Psoas muscle (tissue), 8 donors: ENCODE data around the gene FAM120AOS. TPM values are rescaled to one million over a fixed set of nuclear protein-coding genes. Genes with fewer than 3 reads are reported as not detected.

ENCODE experiments used
- ATAC-seq, 4 donors: fragments of 200-7000 bp; cut with Tn5 transposase; one replicate each; pipeline ENCODE4 v1.9.1; 2020; ENCODE audit warnings: moderate library complexity in 3 of 4, mild to moderate bottlenecking in 2 of 4
- DNase-seq, 2 donors: peaks; one replicate each; pipeline ENCODE4 v3.0.0-alpha.2; 2020
- H3K27ac ChIP-seq: fragments of 200-600 bp; one replicate; pipeline ENCODE4 v1.8.0; 2022
- H3K27me3 ChIP-seq, 3 donors: fragments of 200-600 bp in 1 of 3; one replicate each; pipeline versions ENCODE4 v1.6.1 to v1.8.0; 2013 to 2022; ENCODE audit warnings: low read length in 2 of 3, mild to moderate bottlenecking in 2 of 3, moderate library complexity in 1 of 3; ENCODE audit not compliant: insufficient read depth in 3 of 3
- H3K36me3 ChIP-seq, 2 donors: fragments of 200-600 bp in 1 of 2; one replicate each; pipeline versions ENCODE4 v1.6.1 to v1.8.0; 2013 to 2022; ENCODE audit warnings: low read depth in 1 of 2, mild to moderate bottlenecking in 1 of 2, moderate library complexity in 1 of 2; ENCODE audit not compliant: insufficient read depth in 1 of 2
- H3K4me1 ChIP-seq: fragments of 200-600 bp; one replicate; pipeline ENCODE4 v1.8.0; 2022
- H3K4me3 ChIP-seq: fragments of 200-600 bp; one replicate; pipeline ENCODE4 v1.8.0; 2022; ENCODE audit warnings: mild to moderate bottlenecking
- H3K9me3 ChIP-seq: fragments of 200-600 bp; one replicate; pipeline ENCODE4 v1.8.0; 2022
- CTCF ChIP-seq: fragments of 200-600 bp; IDR thresholded peaks from one replicate; pipeline ENCODE4 v1.8.0; 2022; ENCODE audit warnings: antibody characterized with exemption
- WGBS, 3 donors: extraction: QIAGEN DNeasy Blood & Tissue Kit; methylation state at CpG; one replicate each; pipeline versions ENCODE4 v1.1.6 to v1.1.7; 2013; 5-methylcytosine and 5-hydroxymethylcytosine counted together
- intact Hi-C, 2 donors: fragments of 100-400 bp; cut with DNase I; formaldehyde crosslinking; loops; one replicate each; pipeline versions ENCODE4 v1.11.0 to v1.14.2; 2022
- polyA plus RNA-seq, 3 donors: library from polyadenylated mRNA; stranded (reverse); fragments of 200-250 nt; gene quantifications; one replicate each; pipeline ENCODE4 v1.2.3, GENCODE V29; 2013
- total RNA-seq, 4 donors: library from RNA; stranded (reverse); fragmentation: NEBNext Ultra II Directional in 2 of 4; extraction: Animal tissue kit (Norgen Biotek cat#: 25700) in 2 of 4; gene quantifications; one replicate each; pipeline versions ENCODE4 v1.2.1 to v1.2.4, GENCODE V29; 2021 to 2023
- donor health status: healthy with polysubstance abuse.
- donor health status: DM: no; HTN: no; CAD: no; lungs with moderate emphysema.
- donor health status: Bipolar disorder and iron deficiency.
- donor health status: healthy.
- donor health status: DM: yes; HTN: yes; CAD: no.
- donor health status: DM: no; HTN: no; CAD: no.
- donor health status: DM: no; HTN: no; CAD: no.
- donor health status: DM: yes; HTN: yes; CAD: no.

FAM120AOS gene
- total and polyA plus RNA-seq, 7 donors, result 21.4 to 39.4 (median 29.0) TPM

- TF ChIP-seq CTCF, result no peak
- Histone ChIP-seq H3K36me3 (no peaks in the 10 kb centered on the region), H3K4me1 (no peaks in the 10 kb centered on the region), H3K27me3 (no peaks in the 10 kb centered on the region), H3K9me3 (no peaks in the 10 kb centered on the region), H3K4me3 (no peak overlapping the region), H3K27ac (no peak overlapping the region)
- intact Hi-C loops, result no loop called here
- 67 to 81% (median 78%) methylated on average over 5 of the region's 5 CpGs for WGBS, 3 donors
- ATAC-seq (no peak), DNase-seq (no peak)
Measured at GRCh38 chr9:93427655-93428379, 25.6 kb downstream of the FAM120AOS start.

GRCh38 chr9:93422977-93423616 is 30.3 kb downstream of the FAM120AOS start:
- TF ChIP-seq CTCF, result no peak
- WGBS, 3 donors, result 67 to 75% (median 73%) methylated on average over 10 of the region's 10 CpGs

GRCh38 chr9:93419023-93419422 is 34.4 kb downstream of the FAM120AOS start:
- no peak overlapping the region for H3K4me3 ChIP-seq
- DNase-seq, result no peak
- peaks cover 23% of the 10 kb centered on the region for H3K9me3 ChIP-seq
- H3K27me3 ChIP-seq, result no peaks in the 10 kb centered on the region
- intact Hi-C loops, result no loop called here
- no peaks in the 10 kb centered on the region for H3K36me3 ChIP-seq
- H3K27ac ChIP-seq, result no peak overlapping the region
- no peaks in the 10 kb centered on the region for H3K4me1 ChIP-seq
- no peak for ATAC-seq
- TF ChIP-seq CTCF, result no peak
- 91 to 93% (median 91%) methylated on average over 1 of the region's 1 CpG for WGBS, 3 donors

More at GRCh38 chr9:93422977-93423616, 30.3 kb downstream of the FAM120AOS start:
- Histone ChIP-seq H3K4me3 (no peak overlapping the region), H3K27me3 (no peaks in the 10 kb centered on the region), H3K27ac (no peak overlapping the region), H3K4me1 (no peaks in the 10 kb centered on the region), H3K36me3 (no peaks in the 10 kb centered on the region), H3K9me3 (peaks cover 17% of the 10 kb centered on the region)
- ATAC-seq, result no peak
- no peak for DNase-seq
- intact Hi-C loops, result no loop called here

GRCh38 chr9:93417538-93417937 is 35.8 kb downstream of the FAM120AOS start:
- intact Hi-C loops, result no loop called here
- TF ChIP-seq CTCF, result no peak

More at GRCh38 chr9:93417538-93417937, 35.8 kb downstream of the FAM120AOS start:
- no peaks in the 10 kb centered on the region for H3K36me3 ChIP-seq
- 94 to 98% (median 97%) methylated on average over 1 of the region's 1 CpG for WGBS, 3 donors
- H3K27ac ChIP-seq, result no peak overlapping the region
- no peaks in the 10 kb centered on the region for H3K4me1 ChIP-seq
- ATAC-seq, result no peak
- H3K4me3 ChIP-seq, result no peak overlapping the region
- no peaks in the 10 kb centered on the region for H3K27me3 ChIP-seq
- no peak for DNase-seq
- H3K9me3 ChIP-seq, result peaks cover 23% of the 10 kb centered on the region
